Measurements from ENCODE around the gene CEP162.

GRCh38 chr6:84074988-84075781 lies 152.3 kb downstream of the CEP162 start:
- TF ChIP-seq ZFP3 (CRISPR knock-in tag; IDR thresholded peaks at IDR 0.05) (no peak), RARB (CRISPR knock-in tag; IDR thresholded peaks at IDR 0.05) (no peak), OSR1 (CRISPR knock-in tag; IDR thresholded peaks at IDR 0.05) (no peak), ESRRG (CRISPR knock-in tag; IDR thresholded peaks at IDR 0.05) (no peak), ISL1 (CRISPR knock-in tag; IDR thresholded peaks at IDR 0.05) (no peak), GLIS3 (CRISPR knock-in tag; IDR thresholded peaks at IDR 0.05) (no peak), POU6F1 (CRISPR knock-in tag; IDR thresholded peaks at IDR 0.05; ENCODE audit: borderline replicate concordance, low read depth) (no peak), PATZ1 (CRISPR knock-in tag; IDR thresholded peaks at IDR 0.05; ENCODE audit: borderline replicate concordance) (no peak), PPARA (CRISPR knock-in tag; IDR thresholded peaks at IDR 0.05; ENCODE audit: borderline replicate concordance) (no peak), SNAI2 (CRISPR knock-in tag; IDR thresholded peaks at IDR 0.05) (no peak), CREB5 (CRISPR knock-in tag; IDR thresholded peaks at IDR 0.05; ENCODE audit: low read depth) (no peak)

Data from SK-N-SH treated with all-trans-retinoic acid at 6 μM for 48 hours (cell line).